ENCODE data around the gene STXBP1.

Gene STXBP1

GRCh38 chr9:127734747-127735529, 122.9 kb downstream of the STXBP1 start, which contains the start of gene TOR2A (continued):
- TF ChIP-seq KLF10 (tag by site-specific recombination; IDR thresholded peaks at IDR 0.05) = peak; percentile 59
- TF ChIP-seq ZNF394 (tag by site-specific recombination; IDR thresholded peaks at IDR 0.05; ENCODE audit: borderline replicate concordance) = peak; percentile 54; the same call in 1 of the 2 replicates
- TF ChIP-seq ZNF629 (tag by site-specific recombination; IDR thresholded peaks at IDR 0.05) = peak; percentile 41; the same call in 1 of the 2 replicates
- TF ChIP-seq, protein P1, sequence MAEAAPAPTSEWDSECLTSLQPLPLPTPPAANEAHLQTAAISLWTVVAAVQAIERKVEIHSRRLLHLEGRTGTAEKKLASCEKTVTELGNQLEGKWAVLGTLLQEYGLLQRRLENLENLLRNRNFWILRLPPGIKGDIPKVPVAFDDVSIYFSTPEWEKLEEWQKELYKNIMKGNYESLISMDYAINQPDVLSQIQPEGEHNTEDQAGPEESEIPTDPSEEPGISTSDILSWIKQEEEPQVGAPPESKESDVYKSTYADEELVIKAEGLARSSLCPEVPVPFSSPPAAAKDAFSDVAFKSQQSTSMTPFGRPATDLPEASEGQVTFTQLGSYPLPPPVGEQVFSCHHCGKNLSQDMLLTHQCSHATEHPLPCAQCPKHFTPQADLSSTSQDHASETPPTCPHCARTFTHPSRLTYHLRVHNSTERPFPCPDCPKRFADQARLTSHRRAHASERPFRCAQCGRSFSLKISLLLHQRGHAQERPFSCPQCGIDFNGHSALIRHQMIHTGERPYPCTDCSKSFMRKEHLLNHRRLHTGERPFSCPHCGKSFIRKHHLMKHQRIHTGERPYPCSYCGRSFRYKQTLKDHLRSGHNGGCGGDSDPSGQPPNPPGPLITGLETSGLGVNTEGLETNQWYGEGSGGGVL (tag by site-specific recombination; IDR thresholded peaks at IDR 0.05) = peak; percentile 12; the same call in 1 of the 2 replicates
- TF ChIP-seq ZNF530 (tag by site-specific recombination; IDR thresholded peaks at IDR 0.05; ENCODE audit: low read depth) = no peak
- TF ChIP-seq ZNF175 (tag by site-specific recombination; IDR thresholded peaks at IDR 0.05) = no peak
- TF ChIP-seq MYNN (tag by site-specific recombination; IDR thresholded peaks at IDR 0.05; ENCODE audit: borderline replicate concordance) = peak; percentile 98
- no peak for TF ChIP-seq ZBTB49 (tag by site-specific recombination; IDR thresholded peaks at IDR 0.05; ENCODE audit: low read depth)
- TF ChIP-seq, protein P2, sequence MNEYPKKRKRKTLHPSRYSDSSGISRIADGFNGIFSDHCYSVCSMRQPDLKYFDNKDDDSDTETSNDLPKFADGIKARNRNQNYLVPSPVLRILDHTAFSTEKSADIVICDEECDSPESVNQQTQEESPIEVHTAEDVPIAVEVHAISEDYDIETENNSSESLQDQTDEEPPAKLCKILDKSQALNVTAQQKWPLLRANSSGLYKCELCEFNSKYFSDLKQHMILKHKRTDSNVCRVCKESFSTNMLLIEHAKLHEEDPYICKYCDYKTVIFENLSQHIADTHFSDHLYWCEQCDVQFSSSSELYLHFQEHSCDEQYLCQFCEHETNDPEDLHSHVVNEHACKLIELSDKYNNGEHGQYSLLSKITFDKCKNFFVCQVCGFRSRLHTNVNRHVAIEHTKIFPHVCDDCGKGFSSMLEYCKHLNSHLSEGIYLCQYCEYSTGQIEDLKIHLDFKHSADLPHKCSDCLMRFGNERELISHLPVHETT (tag by site-specific recombination; IDR thresholded peaks at IDR 0.05) = no peak
- TF ChIP-seq ZNF654 (tag by site-specific recombination; IDR thresholded peaks at IDR 0.05; ENCODE audit: low read depth) = peak; percentile 83
- peak; percentile 47; the same call in 1 of the 2 replicates for TF ChIP-seq ZBTB48 (tag by site-specific recombination; IDR thresholded peaks at IDR 0.05)
- TF ChIP-seq SP2 (tag by site-specific recombination; IDR thresholded peaks at IDR 0.05) = peak; percentile 70
- no peak for TF ChIP-seq MZF1 (tag by site-specific recombination; IDR thresholded peaks at IDR 0.05; ENCODE audit: borderline replicate concordance)
- peak; percentile 18; the same call in 1 of the 2 replicates for TF ChIP-seq ZNF391 (tag by site-specific recombination; IDR thresholded peaks at IDR 0.05; ENCODE audit: borderline replicate concordance, low read depth)
- TF ChIP-seq ZNF692 (tag by site-specific recombination; IDR thresholded peaks at IDR 0.05) = peak; percentile 20; the same call in 1 of the 2 replicates
- TF ChIP-seq KLF1 (tag by site-specific recombination; IDR thresholded peaks at IDR 0.05) = peak; percentile 76
- TF ChIP-seq GLIS1 (tag by site-specific recombination; IDR thresholded peaks at IDR 0.05) = peak; percentile 7; the same call in 1 of the 2 replicates
- peak; percentile 21 for TF ChIP-seq SP7 (tag by site-specific recombination; IDR thresholded peaks at IDR 0.05)
- TF ChIP-seq ZEB2 (tag by site-specific recombination; IDR thresholded peaks at IDR 0.05) = 0 out of 2 replicates have a peak, but pooled peaks have one; percentile 13
- TF ChIP-seq KLF9 (tag by site-specific recombination; IDR thresholded peaks at IDR 0.05; ENCODE audit: low read depth) = peak; percentile 95
- no peak for TF ChIP-seq ZNF610 (tag by site-specific recombination; IDR thresholded peaks at IDR 0.05; ENCODE audit: borderline replicate concordance)
- 0 out of 2 replicates have a peak, but pooled peaks have one; percentile 13 for TF ChIP-seq ZNF843 (tag by site-specific recombination; IDR thresholded peaks at IDR 0.05)
- peak; percentile 98 for TF ChIP-seq ZNF76 (tag by site-specific recombination; IDR thresholded peaks at IDR 0.05; ENCODE audit: borderline replicate concordance, low read depth)
- TF ChIP-seq, protein P3, sequence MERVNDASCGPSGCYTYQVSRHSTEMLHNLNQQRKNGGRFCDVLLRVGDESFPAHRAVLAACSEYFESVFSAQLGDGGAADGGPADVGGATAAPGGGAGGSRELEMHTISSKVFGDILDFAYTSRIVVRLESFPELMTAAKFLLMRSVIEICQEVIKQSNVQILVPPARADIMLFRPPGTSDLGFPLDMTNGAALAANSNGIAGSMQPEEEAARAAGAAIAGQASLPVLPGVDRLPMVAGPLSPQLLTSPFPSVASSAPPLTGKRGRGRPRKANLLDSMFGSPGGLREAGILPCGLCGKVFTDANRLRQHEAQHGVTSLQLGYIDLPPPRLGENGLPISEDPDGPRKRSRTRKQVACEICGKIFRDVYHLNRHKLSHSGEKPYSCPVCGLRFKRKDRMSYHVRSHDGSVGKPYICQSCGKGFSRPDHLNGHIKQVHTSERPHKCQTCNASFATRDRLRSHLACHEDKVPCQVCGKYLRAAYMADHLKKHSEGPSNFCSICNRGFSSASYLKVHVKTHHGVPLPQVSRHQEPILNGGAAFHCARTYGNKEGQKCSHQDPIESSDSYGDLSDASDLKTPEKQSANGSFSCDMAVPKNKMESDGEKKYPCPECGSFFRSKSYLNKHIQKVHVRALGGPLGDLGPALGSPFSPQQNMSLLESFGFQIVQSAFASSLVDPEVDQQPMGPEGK (tag by site-specific recombination; IDR thresholded peaks at IDR 0.05) = peak; percentile 49; the same call in 1 of the 2 replicates
- 0 out of 2 replicates have a peak, but pooled peaks have one; percentile 40 for TF ChIP-seq BCL11A (tag by site-specific recombination; IDR thresholded peaks at IDR 0.05; ENCODE audit: low read depth)
- TF ChIP-seq ZBTB17 (tag by site-specific recombination; IDR thresholded peaks at IDR 0.05) = peak; percentile 61; the same call in 1 of the 2 replicates
- TF ChIP-seq ZNF24 (tag by site-specific recombination; IDR thresholded peaks at IDR 0.05) = 0 out of 2 replicates have a peak, but pooled peaks have one; percentile 38
- TF ChIP-seq ZNF548 (tag by site-specific recombination; IDR thresholded peaks at IDR 0.05) = no peak
- peak; percentile 64 for TF ChIP-seq YY1 (tag by site-specific recombination; IDR thresholded peaks at IDR 0.05)
- peak; percentile 47; the same call in 1 of the 2 replicates for TF ChIP-seq KLF16 (tag by site-specific recombination; IDR thresholded peaks at IDR 0.05)
- TF ChIP-seq ZSCAN30 (tag by site-specific recombination; IDR thresholded peaks at IDR 0.05) = peak; percentile 75

All from HEK293 (cell line).